ENCODE measurements around the gene GRPR. TPM values are rescaled to one million over a fixed set of nuclear protein-coding genes. Genes with fewer than 3 reads are reported as not detected.

Gene GRPR
- polyA plus RNA-seq, 1 donor (not counting 4 experiments of a cell fraction or from before 2014, with no cell fraction given) = 0.08 TPM

DNA sequence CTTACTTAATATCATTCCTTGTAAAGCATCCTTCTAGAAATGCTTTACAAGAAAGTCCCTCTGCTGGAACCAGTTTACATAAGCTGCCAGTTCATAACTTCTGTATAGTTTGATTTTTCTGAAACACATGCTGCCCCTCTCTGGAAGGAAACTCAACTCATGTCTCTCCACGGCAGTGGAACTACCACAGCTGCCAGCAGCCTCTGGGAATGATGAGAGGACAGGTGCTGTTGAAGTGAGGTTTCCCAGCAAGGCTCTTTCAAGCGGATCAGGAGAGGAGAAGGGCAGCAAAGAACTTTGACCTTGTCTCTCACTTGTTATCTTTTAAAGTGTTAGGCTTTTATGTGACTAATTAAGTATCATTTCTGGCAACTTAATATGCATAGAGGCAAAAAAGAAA lies 7.3 kb downstream of the GRPR start:
- H3K4me1 ChIP-seq (ENCODE audit: control insufficient read depth, extremely low read depth, insufficient read depth, low read length) = no peaks in the 10 kb centered on the region
- no peak overlapping the region for H2AFZ ChIP-seq (ENCODE audit: control insufficient read depth, low read length)
- H3K4me2 ChIP-seq (ENCODE audit: control insufficient read depth, extremely low read depth, insufficient read depth, low read depth, low read length) = no peak overlapping the region
- TF ChIP-seq EZH2 (IDR thresholded peaks at IDR 0.05; ENCODE audit: low read length) = no peak
- TF ChIP-seq, protein P1, sequence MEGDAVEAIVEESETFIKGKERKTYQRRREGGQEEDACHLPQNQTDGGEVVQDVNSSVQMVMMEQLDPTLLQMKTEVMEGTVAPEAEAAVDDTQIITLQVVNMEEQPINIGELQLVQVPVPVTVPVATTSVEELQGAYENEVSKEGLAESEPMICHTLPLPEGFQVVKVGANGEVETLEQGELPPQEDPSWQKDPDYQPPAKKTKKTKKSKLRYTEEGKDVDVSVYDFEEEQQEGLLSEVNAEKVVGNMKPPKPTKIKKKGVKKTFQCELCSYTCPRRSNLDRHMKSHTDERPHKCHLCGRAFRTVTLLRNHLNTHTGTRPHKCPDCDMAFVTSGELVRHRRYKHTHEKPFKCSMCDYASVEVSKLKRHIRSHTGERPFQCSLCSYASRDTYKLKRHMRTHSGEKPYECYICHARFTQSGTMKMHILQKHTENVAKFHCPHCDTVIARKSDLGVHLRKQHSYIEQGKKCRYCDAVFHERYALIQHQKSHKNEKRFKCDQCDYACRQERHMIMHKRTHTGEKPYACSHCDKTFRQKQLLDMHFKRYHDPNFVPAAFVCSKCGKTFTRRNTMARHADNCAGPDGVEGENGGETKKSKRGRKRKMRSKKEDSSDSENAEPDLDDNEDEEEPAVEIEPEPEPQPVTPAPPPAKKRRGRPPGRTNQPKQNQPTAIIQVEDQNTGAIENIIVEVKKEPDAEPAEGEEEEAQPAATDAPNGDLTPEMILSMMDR (optimal IDR thresholded peaks at IDR 0.05 in 1 of 3, IDR thresholded peaks at IDR 0.05 in 1 of 3, conservative IDR thresholded peaks at IDR 0.05 in 1 of 3; ENCODE audit: extremely low read depth in 1 of 3, insufficient read depth in 2 of 3, low read length in 3 of 3) = no peak
- no peaks in the 10 kb centered on the region for H3K36me3 ChIP-seq (ENCODE audit: control insufficient read depth in 2 of 2, extremely low read depth in 1 of 2, insufficient read depth in 2 of 2, low read length in 2 of 2)
- no peak for DNase-seq (ENCODE audit: low read depth, low spot score)
- FAIRE-seq = no peak
- no peaks in the 10 kb centered on the region for H4K20me1 ChIP-seq (ENCODE audit: control insufficient read depth, extremely low read depth, insufficient read depth, low read length)
- no peaks in the 10 kb centered on the region for H3K9me1 ChIP-seq (ENCODE audit: control insufficient read depth, extremely low read depth, insufficient read depth, low read length)
- H3K27ac ChIP-seq (ENCODE audit: control insufficient read depth, insufficient read depth, low read length) = no peak overlapping the region
- no peak overlapping the region for H3K9ac ChIP-seq (ENCODE audit: control insufficient read depth, extremely low read depth, insufficient read depth, low read length)
- H3K4me3 ChIP-seq (ENCODE audit: control insufficient read depth in 2 of 3, extremely low read depth in 1 of 3, insufficient read depth in 2 of 3, low read depth in 1 of 3, low read length in 3 of 3) = no peak overlapping the region
- H3K79me2 ChIP-seq (ENCODE audit: control insufficient read depth, insufficient read depth, low read length) = no peaks in the 10 kb centered on the region
- dilution Hi-C loops (cut with MboI; ENCODE audit: extremely low pct_ligation_motif_present, low sequenced_read_pairs) = no loop called here
- H3K27me3 ChIP-seq (ENCODE audit: control insufficient read depth, extremely low read depth, insufficient read depth, low read length) = peaks cover 3% of the 10 kb centered on the region
- H3K9me3 ChIP-seq (ENCODE audit: control insufficient read depth, low read depth, low read length) = no peaks in the 10 kb centered on the region

DNA sequence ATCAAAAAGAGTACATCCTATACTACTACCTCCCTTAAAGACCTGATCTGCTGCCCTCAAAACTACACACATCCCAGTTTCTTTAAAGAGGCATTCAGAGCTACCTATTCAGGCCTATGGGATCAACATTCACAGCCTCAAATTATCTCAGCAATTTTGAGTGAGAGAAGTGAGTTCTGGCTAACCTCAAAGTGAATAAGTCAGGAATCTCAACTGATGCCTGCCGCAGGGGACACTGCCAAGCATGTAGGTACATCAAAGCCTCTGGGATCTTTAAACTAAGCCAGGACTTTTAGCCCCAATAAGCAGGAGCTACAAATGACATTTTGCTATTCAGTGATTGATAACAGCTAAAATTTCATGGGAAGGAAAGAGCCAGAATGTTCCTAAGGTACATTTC lies 11.6 kb downstream of the GRPR start:
- Histone ChIP-seq H3K79me2 (ENCODE audit: control insufficient read depth, insufficient read depth, low read length) (no peaks in the 10 kb centered on the region), H3K36me3 (ENCODE audit: control insufficient read depth in 2 of 2, extremely low read depth in 1 of 2, insufficient read depth in 2 of 2, low read length in 2 of 2) (no peaks in the 10 kb centered on the region), H3K9me1 (ENCODE audit: control insufficient read depth, extremely low read depth, insufficient read depth, low read length) (no peaks in the 10 kb centered on the region), H3K9me3 (ENCODE audit: control insufficient read depth, low read depth, low read length) (no peaks in the 10 kb centered on the region), H3K4me2 (ENCODE audit: control insufficient read depth, extremely low read depth, insufficient read depth, low read depth, low read length) (no peak overlapping the region), H3K4me1 (ENCODE audit: control insufficient read depth, extremely low read depth, insufficient read depth, low read length) (no peaks in the 10 kb centered on the region), H3K27me3 (ENCODE audit: control insufficient read depth, extremely low read depth, insufficient read depth, low read length) (no peaks in the 10 kb centered on the region), H3K9ac (ENCODE audit: control insufficient read depth, extremely low read depth, insufficient read depth, low read length) (no peak overlapping the region), H3K4me3 (ENCODE audit: control insufficient read depth in 2 of 3, extremely low read depth in 1 of 3, insufficient read depth in 2 of 3, low read depth in 1 of 3, low read length in 3 of 3) (no peak overlapping the region), H4K20me1 (ENCODE audit: control insufficient read depth, extremely low read depth, insufficient read depth, low read length) (no peaks in the 10 kb centered on the region), H3K27ac (ENCODE audit: control insufficient read depth, insufficient read depth, low read length) (no peak overlapping the region), H2AFZ (ENCODE audit: control insufficient read depth, low read length) (no peak overlapping the region)
- TF ChIP-seq EZH2 (IDR thresholded peaks at IDR 0.05; ENCODE audit: low read length) = no peak
- TF ChIP-seq, protein P1 (optimal IDR thresholded peaks at IDR 0.05 in 1 of 3, IDR thresholded peaks at IDR 0.05 in 1 of 3, conservative IDR thresholded peaks at IDR 0.05 in 1 of 3; ENCODE audit: extremely low read depth in 1 of 3, insufficient read depth in 2 of 3, low read length in 3 of 3) = no peak
- no peak for DNase-seq (ENCODE audit: low read depth, low spot score)
- dilution Hi-C loops (cut with MboI; ENCODE audit: extremely low pct_ligation_motif_present, low sequenced_read_pairs) = no loop called here
- FAIRE-seq = no peak
